Activated CD4-positive, alpha-beta T cell treated with anti-CD3 and anti-CD28 coated beads, Interleukin-2, amount 50 U/mL, for 16 hours (primary cell): ENCODE measurements around the gene MMP14.
"Not testable (repeated sequence)": the region's sequence is repeated elsewhere in the genome, so short reads cannot be mapped to it uniquely, and the experiment has no call there.

Experiments
- DNase-seq: peaks from one replicate; pipeline ENCODE4 v3.0.0-alpha.2; 2020

MMP14 gene

GRCh38 chr14:22814941-22815713 lies 21.3 kb upstream of the MMP14 start, which contains the start of gene SLC7A7:
TSS of gene SLC7A7 (minus strand) at chr14:22815435. CDS start at chr14:22813398, 2,037 bp downstream.
- DNase-seq: no peak

GRCh38 chr14:22819151-22819988 lies 17.0 kb upstream of the MMP14 start:
- DNase-seq: peak; percentile 15

- no peak for DNase-seq
Observed at GRCh38 chr14:22820731-22821130, 15.7 kb upstream of the MMP14 start.

GRCh38 chr14:22821193-22822015 lies 15.0 kb upstream of the MMP14 start:
- no peak for DNase-seq

GRCh38 chr14:22822016-22822570 lies 14.3 kb upstream of the MMP14 start:
- no peak for DNase-seq

- peak; percentile 72 for DNase-seq
Observed at GRCh38 chr14:22822571-22823098, 13.8 kb upstream of the MMP14 start.

- peak; percentile 5 for DNase-seq
Observed at GRCh38 chr14:22824711-22825359, 11.6 kb upstream of the MMP14 start.

GRCh38 chr14:22829076-22829660 lies 7.2 kb upstream of the MMP14 start:
- DNase-seq: not testable (repeated sequence)

- DNase-seq: peak; percentile 95
Observed at GRCh38 chr14:22829661-22830442, 6.5 kb upstream of the MMP14 start, which contains the start of gene MRPL52. TSS of gene MRPL52 (plus strand) at chr14:22829887. CDS start at chr14:22829913, 26 bp downstream.

- no peak for DNase-seq
Observed at GRCh38 chr14:22830443-22831010, 5.9 kb upstream of the MMP14 start.

GRCh38 chr14:22835505-22835904 lies 880 bp upstream of the MMP14 start:
- DNase-seq: no peak

GRCh38 chr14:22837114-22837749 lies 847 bp downstream of the MMP14 start:
- no peak for DNase-seq

- no peak for DNase-seq
Observed at GRCh38 chr14:22837750-22838538, 1.6 kb downstream of the MMP14 start.

GRCh38 chr14:22838631-22839041 lies 2.3 kb downstream of the MMP14 start:
- DNase-seq: no peak

GRCh38 chr14:22839159-22839779 lies 2.9 kb downstream of the MMP14 start:
- DNase-seq: no peak

GRCh38 chr14:22841311-22841710 lies 4.9 kb downstream of the MMP14 start:
- DNase-seq: no peak

- no peak for DNase-seq
Observed at GRCh38 chr14:22841769-22842168, 5.4 kb downstream of the MMP14 start.
